K562 (cell line): ENCODE measurements around the gene GATAD2B. TPM values are rescaled to one million over a fixed set of nuclear protein-coding genes. Genes with fewer than 3 reads are reported as not detected.
A peak's percentile ranks its signal among the peaks of the same experiment; 100 is the strongest.

ENCODE experiments used
- CEBPB ChIP-seq: fragments of 450-650 bp; IDR thresholded peaks from 2 replicates; pipeline ENCODE4 v1.6.1; 2016; ENCODE audit warnings: missing genetic modification characterization, missing compliant biosample characterization
- KAT7 ChIP-seq: sonication (generic); formaldehyde crosslinking; IDR thresholded peaks from 2 replicates; pipeline ENCODE4 v1.8.0; 2022; ENCODE audit warnings: missing genetic modification reagents, mild to moderate bottlenecking, borderline replicate concordance
- KDM5B ChIP-seq: fragments of 200-600 bp; sonication (generic); IDR thresholded peaks from 2 replicates; pipeline ENCODE4 v1.6.1; 2012; ENCODE audit warnings: low read depth, mild to moderate bottlenecking, moderate library complexity, low read length, control low read depth, inconsistent platforms; ENCODE audit not compliant: insufficient replicate concordance
- LEF1 ChIP-seq: fragments of 450-650 bp; IDR thresholded peaks from 2 replicates; pipeline ENCODE4 v1.6.1; 2016; ENCODE audit warnings: mild to moderate bottlenecking
- MIER1 ChIP-seq: fragments of 450-650 bp; IDR thresholded peaks from 2 replicates; pipeline ENCODE4 v1.6.1; 2016; ENCODE audit warnings: antibody characterized with exemption, mild to moderate bottlenecking, low read depth
- MLLT1 ChIP-seq, 2 experiments: fragments of 450-650 bp; IDR thresholded peaks; 2 replicates each; pipeline ENCODE4 v1.6.1; 2016
- NFIC ChIP-seq: fragments of 450-650 bp; IDR thresholded peaks from 2 replicates; pipeline ENCODE4 v1.6.1; 2017; ENCODE audit warnings: mild to moderate bottlenecking, inconsistent platforms
- NR0B1 ChIP-seq: fragments of 450-650 bp; IDR thresholded peaks from one replicate; pipeline ENCODE4 v1.6.1; 2018; ENCODE audit warnings: mild to moderate bottlenecking, moderate library complexity; ENCODE audit not compliant: partially characterized antibody
- RBM14 ChIP-seq: fragments of 200-400 bp; formaldehyde crosslinking; IDR thresholded peaks from 2 replicates; pipeline ENCODE4 v1.6.1; 2018; ENCODE audit warnings: low read depth, mild to moderate bottlenecking, low read length, moderate library complexity, borderline replicate concordance; ENCODE audit not compliant: insufficient read depth
- TCF15 ChIP-seq: fragments of 250-450 bp; sonication (Bioruptor Pico); IDR thresholded peaks from 2 replicates; pipeline ENCODE4 v1.8.0; 2022; ENCODE audit warnings: moderate library complexity, mild to moderate bottlenecking, inconsistent platforms
- TCF3 ChIP-seq: sonication (generic); formaldehyde crosslinking; IDR thresholded peaks from 2 replicates; pipeline ENCODE4 v1.4.0; 2020; ENCODE audit warnings: mild to moderate bottlenecking, missing genetic modification reagents
- ZHX1 ChIP-seq: fragments of 150-350 bp; conservative IDR thresholded peaks from 2 replicates; pipeline ENCODE4 v1.6.1; 2014; ENCODE audit warnings: low read length
- ZNF217 ChIP-seq: sonication (generic); formaldehyde crosslinking; IDR thresholded peaks from 2 replicates; pipeline ENCODE4 v1.8.0; 2022; ENCODE audit warnings: mild to moderate bottlenecking, missing genetic modification reagents
- ZNF282 ChIP-seq: sonication (generic); formaldehyde crosslinking; IDR thresholded peaks from 2 replicates; pipeline ENCODE4 v1.8.1; 2023; ENCODE audit warnings: missing genetic modification reagents
- ZNF592 ChIP-seq: fragments of 450-650 bp; IDR thresholded peaks from 2 replicates; pipeline ENCODE4 v1.6.1; 2017; ENCODE audit warnings: antibody characterized with exemption, mild to moderate bottlenecking
- ZNF76 ChIP-seq: fragments of 250-450 bp; sonication (Bioruptor Pico); IDR thresholded peaks from 2 replicates; pipeline ENCODE4 v1.4.0; 2020; ENCODE audit warnings: mild to moderate bottlenecking, moderate library complexity, borderline replicate concordance
- ZNF830 ChIP-seq: fragments of 250-450 bp; sonication (Bioruptor Pico); IDR thresholded peaks from 2 replicates; pipeline ENCODE4 v1.5.0; 2021; ENCODE audit warnings: mild to moderate bottlenecking
- polyA plus RNA-seq, 8 experiments: library from polyadenylated mRNA; depleted of rRNA in 4 of 8; stranded (reverse) in 5 of 8; unstranded in 3 of 8; fragments of >200 nt; fragmentation: Nextera tagmentation in 2 of 8; fragmentation: Illumina TruSeq in 1 of 8; extraction: Ambion mirVana in 2 of 8; extraction: Trizol in 1 of 8; gene quantifications; 2 replicates each; pipeline versions ENCODE4 v1.2.1 to v1.2.3, GENCODE V29; 2011 to 2014; ENCODE audit warnings: inconsistent platforms in 1 of 8, missing spikeins in 1 of 8
- total RNA-seq, 7 experiments: library from RNA; depleted of rRNA in 6 of 7; stranded (reverse); fragments of >200 nt in 6 of 7; fragmentation: Illumina TruSeq in 2 of 7; extraction: Trizol in 2 of 7; gene quantifications; 2 replicates each; pipeline versions ENCODE4 v1.2.1 to v1.2.3, GENCODE V29; 2011 to 2021; ENCODE audit warnings: low replicate concordance in 1 of 7

GATAD2B gene
- total and polyA plus RNA-seq, 9 of the 15 experiments (the other 6 are each of a cell fraction or from before 2014, with no cell fraction given), result 1.5 to 40.2 (median 4.9) TPM

- TF ChIP-seq TCF15 (CRISPR knock-in tag) (no peak), KDM5B (no peak), RBM14 (no peak), NFIC (peak; percentile 65), MLLT1 (IDR thresholded peaks at IDR 0.05) (0 out of 4 replicates have a peak, but pooled peaks of 1 of the 2 experiments have one; percentile 43), MIER1 (no peak), ZNF282 (CRISPR knock-in tag) (no peak), ZNF592 (no peak), KAT7 (no peak), CEBPB (tag) (no peak), ZHX1 (no peak), ZNF217 (CRISPR knock-in tag) (no peak), LEF1 (no peak), NR0B1 (no peak), TCF3 (CRISPR knock-in tag) (peak; percentile 87), ZNF830 (CRISPR knock-in tag) (no peak), ZNF76 (no peak)
Observed at GRCh38 chr1:153778824-153779519, 143.8 kb downstream of the GATAD2B start (continued).
